ENCODE measurements around the gene VWA2.
"Not testable (repeated sequence)": the region's sequence is repeated elsewhere in the genome, so short reads cannot be mapped to it uniquely, and the experiment has no call there.

The VWA2 gene

DNA sequence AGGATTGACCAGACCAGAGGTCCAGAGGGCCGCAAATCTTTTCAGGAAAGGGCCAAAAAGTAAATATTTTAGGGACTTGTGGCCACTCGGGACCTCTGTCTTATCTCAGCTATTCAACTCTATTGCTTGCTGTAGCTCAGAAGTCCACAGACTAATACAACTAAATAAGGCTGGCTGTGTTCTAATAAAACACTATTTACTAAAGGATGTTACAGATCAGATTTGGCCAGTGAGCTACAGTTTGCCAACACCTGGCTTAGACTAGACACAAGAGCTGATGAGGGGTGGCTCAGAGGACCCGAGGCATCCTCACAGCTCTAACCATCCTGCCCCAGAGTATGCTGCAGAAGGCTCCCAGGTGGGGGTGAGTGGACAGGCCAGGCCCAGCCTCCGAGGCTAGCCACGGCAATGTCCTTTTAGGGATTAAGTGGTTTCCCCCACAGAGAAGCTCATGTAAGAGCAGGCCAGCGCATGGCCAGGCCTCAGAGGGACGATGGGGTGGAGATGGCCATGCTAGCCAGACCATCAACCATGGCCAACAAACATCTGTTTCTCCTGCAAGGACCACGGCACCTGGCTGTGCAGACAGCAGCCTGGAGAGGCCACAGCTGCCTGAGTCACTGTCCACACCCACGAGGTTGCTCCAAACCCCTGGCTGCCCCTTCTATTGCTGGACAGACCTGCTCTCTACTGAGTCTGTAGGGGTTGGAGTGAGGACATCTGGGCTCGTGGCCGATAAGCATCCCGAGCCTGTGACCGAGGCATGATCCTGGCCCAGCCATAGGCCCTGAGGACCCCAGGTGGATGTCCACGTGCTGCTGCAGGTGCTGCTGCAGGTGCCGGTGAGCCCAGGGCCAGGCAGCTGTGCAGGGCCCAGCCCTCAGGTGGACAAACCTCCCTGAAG is 88.7 kb downstream of the VWA2 start:
- DNase-seq (ENCODE audit: extremely low spot score): no peak
- ChIA-PET CTCF (interaction anchor here (0.6 kb wide), 1 partner anchor 22 kb away, joined by 5 read pairs; no protein-coding TSS in a partner anchor), POLR2A (no interaction called here)
- no peak for TF ChIP-seq L3MBTL2 (conservative IDR thresholded peaks at IDR 0.05)
- TF ChIP-seq BHLHE40 (IDR thresholded peaks at IDR 0.05; ENCODE audit: borderline replicate concordance): no peak
- no peak for TF ChIP-seq HDGF (IDR thresholded peaks at IDR 0.05; ENCODE audit: borderline replicate concordance)
- TF ChIP-seq FOXA1 (IDR thresholded peaks at IDR 0.05): no peak
- TF ChIP-seq TARDBP (IDR thresholded peaks at IDR 0.05): no peak
- no peak for TF ChIP-seq FOXK2 (IDR thresholded peaks at IDR 0.05)
- no peak for TF ChIP-seq ARNT (IDR thresholded peaks at IDR 0.05)
- TF ChIP-seq PKNOX1 (IDR thresholded peaks at IDR 0.05): no peak
- TF ChIP-seq ZNF384 (IDR thresholded peaks at IDR 0.05): no peak

DNA sequence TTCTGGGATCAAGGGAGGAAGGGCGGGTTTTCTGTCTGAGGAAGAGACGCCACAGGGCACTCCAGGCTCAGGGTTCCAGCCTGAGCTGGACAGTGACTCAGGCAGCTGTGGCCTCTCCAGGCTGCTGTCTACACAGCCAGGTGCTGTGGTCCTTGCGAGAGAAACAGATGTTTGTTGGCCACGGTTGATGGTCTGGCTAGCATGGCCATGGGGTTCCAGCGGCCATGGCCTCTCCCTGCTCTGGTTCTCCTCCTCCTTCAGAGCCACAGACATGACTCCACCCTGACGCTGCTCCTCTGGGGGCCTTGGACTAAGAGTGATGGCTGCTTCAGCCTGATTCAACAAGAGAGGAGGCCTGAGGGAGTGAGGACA is 89.4 kb downstream of the VWA2 start:
- CTCF ChIA-PET: no interaction called here
- DNase-seq (ENCODE audit: extremely low spot score): no peak

GRCh38 chr10:114328874-114329273 is 89.8 kb downstream of the VWA2 start:
- DNase-seq (ENCODE audit: extremely low spot score): no peak
- ChIA-PET POLR2A (no interaction called here), CTCF (no interaction called here)
- TF ChIP-seq CTBP1 (IDR thresholded peaks at IDR 0.05; ENCODE audit: borderline replicate concordance): no peak
- TF ChIP-seq ARNT (IDR thresholded peaks at IDR 0.05): no peak
- no peak for TF ChIP-seq SUZ12 (IDR thresholded peaks at IDR 0.05)
- no peak for TF ChIP-seq SP1 (IDR thresholded peaks at IDR 0.05)
- no peak for TF ChIP-seq NFRKB (IDR thresholded peaks at IDR 0.05)
- no peak for TF ChIP-seq FOXA1 (IDR thresholded peaks at IDR 0.05)
- no peak for TF ChIP-seq ZNF384 (IDR thresholded peaks at IDR 0.05)
- TF ChIP-seq BHLHE40 (IDR thresholded peaks at IDR 0.05; ENCODE audit: borderline replicate concordance): no peak
- TF ChIP-seq HDGF (IDR thresholded peaks at IDR 0.05; ENCODE audit: borderline replicate concordance): no peak
- TF ChIP-seq L3MBTL2 (conservative IDR thresholded peaks at IDR 0.05): no peak

More for the DNA sequence above, 89.4 kb downstream of the VWA2 start:
- POLR2A ChIA-PET: no interaction called here
- TF ChIP-seq FOXK2 (IDR thresholded peaks at IDR 0.05) (no peak), SUZ12 (IDR thresholded peaks at IDR 0.05) (no peak), CTBP1 (IDR thresholded peaks at IDR 0.05; ENCODE audit: borderline replicate concordance) (no peak), ARNT (IDR thresholded peaks at IDR 0.05) (no peak), L3MBTL2 (conservative IDR thresholded peaks at IDR 0.05) (no peak), HDGF (IDR thresholded peaks at IDR 0.05; ENCODE audit: borderline replicate concordance) (no peak), TARDBP (IDR thresholded peaks at IDR 0.05) (no peak), SP1 (IDR thresholded peaks at IDR 0.05) (no peak)

- no peak for DNase-seq (ENCODE audit: extremely low spot score)
- ChIA-PET POLR2A (no interaction called here), CTCF (no interaction called here)
- TF ChIP-seq NFRKB (IDR thresholded peaks at IDR 0.05) (no peak), FOXM1 (IDR thresholded peaks at IDR 0.05; ENCODE audit: borderline replicate concordance) (no peak), LEF1 (IDR thresholded peaks at IDR 0.05; ENCODE audit: borderline replicate concordance) (no peak), TARDBP (IDR thresholded peaks at IDR 0.05) (no peak), FOXA1 (IDR thresholded peaks at IDR 0.05) (no peak), L3MBTL2 (conservative IDR thresholded peaks at IDR 0.05) (no peak), SUZ12 (IDR thresholded peaks at IDR 0.05) (no peak), ARNT (IDR thresholded peaks at IDR 0.05) (no peak), FOXK2 (IDR thresholded peaks at IDR 0.05) (no peak), CTBP1 (IDR thresholded peaks at IDR 0.05; ENCODE audit: borderline replicate concordance) (no peak), ZNF384 (IDR thresholded peaks at IDR 0.05) (no peak), HDGF (IDR thresholded peaks at IDR 0.05; ENCODE audit: borderline replicate concordance) (no peak), ELF4 (IDR thresholded peaks at IDR 0.05) (no peak), PKNOX1 (IDR thresholded peaks at IDR 0.05) (no peak), SP1 (IDR thresholded peaks at IDR 0.05) (no peak), BHLHE40 (IDR thresholded peaks at IDR 0.05; ENCODE audit: borderline replicate concordance) (no peak)
Measured at GRCh38 chr10:114329634-114330365, 90.7 kb downstream of the VWA2 start.

GRCh38 chr10:114332301-114333192 is 93.5 kb downstream of the VWA2 start:
- no peak for DNase-seq (ENCODE audit: extremely low spot score)
- ChIA-PET POLR2A (no interaction called here), CTCF (interaction anchor here (0.6 kb wide), 1 partner anchor 127 kb away, joined by 3 read pairs; no protein-coding TSS in a partner anchor)
- no peak for TF ChIP-seq FOXM1 (IDR thresholded peaks at IDR 0.05; ENCODE audit: borderline replicate concordance)
- TF ChIP-seq ARNT (IDR thresholded peaks at IDR 0.05): no peak
- no peak for TF ChIP-seq NFRKB (IDR thresholded peaks at IDR 0.05)
- TF ChIP-seq PKNOX1 (IDR thresholded peaks at IDR 0.05): no peak
- no peak for TF ChIP-seq ELF4 (IDR thresholded peaks at IDR 0.05)
- TF ChIP-seq BHLHE40 (IDR thresholded peaks at IDR 0.05; ENCODE audit: borderline replicate concordance): no peak
- TF ChIP-seq FOXA1 (IDR thresholded peaks at IDR 0.05): no peak
- no peak for TF ChIP-seq TARDBP (IDR thresholded peaks at IDR 0.05)
- TF ChIP-seq ZNF384 (IDR thresholded peaks at IDR 0.05): no peak
- no peak for TF ChIP-seq LEF1 (IDR thresholded peaks at IDR 0.05; ENCODE audit: borderline replicate concordance)
- no peak for TF ChIP-seq FOXK2 (IDR thresholded peaks at IDR 0.05)
- TF ChIP-seq SUZ12 (IDR thresholded peaks at IDR 0.05): no peak
- TF ChIP-seq L3MBTL2 (conservative IDR thresholded peaks at IDR 0.05): no peak
- TF ChIP-seq SP1 (IDR thresholded peaks at IDR 0.05): no peak
- TF ChIP-seq HDGF (IDR thresholded peaks at IDR 0.05; ENCODE audit: borderline replicate concordance): no peak
- TF ChIP-seq CTBP1 (IDR thresholded peaks at IDR 0.05; ENCODE audit: borderline replicate concordance): no peak

- CTCF ChIA-PET; DNase-seq (ENCODE audit: extremely low spot score); POLR2A ChIA-PET: not testable (repeated sequence)
Measured at GRCh38 chr10:114333441-114333840, 94.4 kb downstream of the VWA2 start.

All from HEK293T (cell line).